Kidney epithelial cell (primary cell): ENCODE data around the gene DEFB116. TPM values are rescaled to one million over a fixed set of nuclear protein-coding genes. Genes with fewer than 3 reads are reported as not detected.

Experiments used
- DNase-seq: peaks from one replicate; pipeline ENCODE4 v3.0.0-alpha.2; 2010; ENCODE audit warnings: low read depth
- H3K27me3 ChIP-seq: 2 replicates; pipeline ENCODE4 v1.6.0; 2011; ENCODE audit warnings: low read length; ENCODE audit not compliant: control insufficient read depth, insufficient read depth
- H3K36me3 ChIP-seq: 2 replicates; pipeline ENCODE4 v1.5.1; 2011; ENCODE audit warnings: low read length; ENCODE audit not compliant: control insufficient read depth, insufficient read depth
- H3K4me3 ChIP-seq: 2 replicates; pipeline ENCODE4 v1.5.1; 2011; ENCODE audit warnings: low read depth, mild to moderate bottlenecking, control low read depth, low read length
- total RNA-seq: library from RNA; depleted of rRNA; stranded (reverse); fragments of >200 nt; gene quantifications from 2 replicates; pipeline ENCODE4 v1.2.3, GENCODE V29; 2015
- TF ChIP-seq, protein P1 (sequence below): IDR thresholded peaks from 2 replicates; pipeline ENCODE4 v1.5.1; 2011; ENCODE audit warnings: mild to moderate bottlenecking, moderate library complexity, low read length, control low read depth, inconsistent platforms; ENCODE audit not compliant: insufficient read depth, poor library complexity, severe bottlenecking

The DEFB116 gene
- total RNA-seq, 1 donor from 2014 or later, result not detected

GRCh38 chr20:31278178-31278577, 30.2 kb downstream of the DEFB116 start:
- Histone ChIP-seq H3K4me3 (no peak overlapping the region), H3K27me3 (no peaks in the 10 kb centered on the region), H3K36me3 (no peaks in the 10 kb centered on the region)
- no peak for DNase-seq
- TF ChIP-seq, protein P1, sequence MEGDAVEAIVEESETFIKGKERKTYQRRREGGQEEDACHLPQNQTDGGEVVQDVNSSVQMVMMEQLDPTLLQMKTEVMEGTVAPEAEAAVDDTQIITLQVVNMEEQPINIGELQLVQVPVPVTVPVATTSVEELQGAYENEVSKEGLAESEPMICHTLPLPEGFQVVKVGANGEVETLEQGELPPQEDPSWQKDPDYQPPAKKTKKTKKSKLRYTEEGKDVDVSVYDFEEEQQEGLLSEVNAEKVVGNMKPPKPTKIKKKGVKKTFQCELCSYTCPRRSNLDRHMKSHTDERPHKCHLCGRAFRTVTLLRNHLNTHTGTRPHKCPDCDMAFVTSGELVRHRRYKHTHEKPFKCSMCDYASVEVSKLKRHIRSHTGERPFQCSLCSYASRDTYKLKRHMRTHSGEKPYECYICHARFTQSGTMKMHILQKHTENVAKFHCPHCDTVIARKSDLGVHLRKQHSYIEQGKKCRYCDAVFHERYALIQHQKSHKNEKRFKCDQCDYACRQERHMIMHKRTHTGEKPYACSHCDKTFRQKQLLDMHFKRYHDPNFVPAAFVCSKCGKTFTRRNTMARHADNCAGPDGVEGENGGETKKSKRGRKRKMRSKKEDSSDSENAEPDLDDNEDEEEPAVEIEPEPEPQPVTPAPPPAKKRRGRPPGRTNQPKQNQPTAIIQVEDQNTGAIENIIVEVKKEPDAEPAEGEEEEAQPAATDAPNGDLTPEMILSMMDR, result no peak

DNA sequence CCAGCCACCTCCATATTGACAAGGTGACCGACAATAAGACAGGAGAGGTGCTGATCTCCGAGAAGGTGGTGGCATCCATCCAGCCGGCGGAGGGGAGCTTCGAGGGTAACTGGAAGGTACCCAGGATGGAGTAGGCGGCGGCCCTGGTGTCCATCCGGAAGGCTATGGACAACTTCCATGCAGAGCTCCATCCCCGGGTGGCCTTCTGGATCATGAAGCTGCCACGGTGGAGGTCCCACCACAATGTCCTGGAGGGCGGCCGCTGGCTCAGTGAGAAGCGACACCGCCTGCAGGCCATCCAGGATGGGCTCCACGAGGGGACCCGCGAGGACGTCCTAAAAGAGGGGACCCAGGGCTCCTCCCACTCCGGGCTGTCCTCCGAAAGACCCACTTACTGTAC, 33.9 kb downstream of the DEFB116 start:
- no peak for DNase-seq
- H3K4me3 ChIP-seq, result no peak overlapping the region
- TF ChIP-seq, protein P1, result no peak
- H3K27me3 ChIP-seq, result no peaks in the 10 kb centered on the region
- no peaks in the 10 kb centered on the region for H3K36me3 ChIP-seq

GRCh38 chr20:31260326-31260932, 48.0 kb downstream of the DEFB116 start:
- DNase-seq, result no peak
- TF ChIP-seq, protein P1, result no peak
- H3K27me3 ChIP-seq, result no peaks in the 10 kb centered on the region
- H3K4me3 ChIP-seq, result no peak overlapping the region
- H3K36me3 ChIP-seq, result no peaks in the 10 kb centered on the region

DNA sequence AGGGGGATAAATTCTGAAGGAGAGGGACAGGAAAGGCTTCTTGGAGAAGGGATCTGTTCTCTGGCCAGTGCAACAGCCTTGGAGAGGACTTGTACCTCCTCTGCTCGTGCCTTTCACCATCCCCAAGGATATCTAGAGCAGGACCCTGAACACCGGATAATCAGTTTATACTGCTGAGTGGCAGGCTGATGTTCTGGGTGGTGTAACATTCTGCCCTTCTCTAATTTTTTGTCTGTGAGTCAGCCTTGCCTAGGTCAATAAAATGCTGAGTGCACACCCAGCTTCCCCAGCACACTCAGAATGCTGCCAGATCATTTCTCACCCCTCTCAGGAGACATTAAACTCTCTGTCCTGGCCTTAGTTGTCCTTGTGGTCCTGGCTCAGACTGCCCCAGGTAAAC, 51.0 kb downstream of the DEFB116 start, which contains the start of gene DEFB115:
TSS of gene DEFB115 (plus strand) at position 301 of the 400 bp plus-strand sequence. CDS start at position 301, 0 bp downstream.
- H3K27me3 ChIP-seq, result no peaks in the 10 kb centered on the region
- TF ChIP-seq, protein P1, result no peak
- no peak within 1 kb of the TSS for H3K4me3 ChIP-seq
- no peak for DNase-seq
- H3K36me3 ChIP-seq, result no peaks in the 10 kb centered on the region

DNA sequence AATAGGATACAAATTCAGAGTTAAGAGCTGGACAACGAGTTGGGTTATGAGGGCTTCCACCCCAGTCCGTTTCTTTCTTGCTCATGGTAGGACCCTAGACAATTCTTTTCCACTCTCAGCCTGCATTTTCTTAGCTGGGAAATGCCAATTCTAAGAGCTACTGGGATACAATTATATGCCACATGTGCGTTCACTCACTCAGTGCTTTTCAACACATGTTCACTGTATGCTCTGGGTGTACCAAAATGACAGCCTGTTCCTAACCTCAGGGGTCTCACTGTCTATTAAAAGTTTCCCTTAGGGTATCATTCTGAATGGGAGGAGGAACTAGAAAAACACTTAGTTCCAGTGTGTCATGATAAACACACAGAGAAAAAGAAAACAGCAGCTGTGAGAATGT, 51.4 kb downstream of the DEFB116 start:
- no peak for DNase-seq
- TF ChIP-seq, protein P1, result no peak
- Histone ChIP-seq H3K27me3 (no peaks in the 10 kb centered on the region), H3K36me3 (no peaks in the 10 kb centered on the region), H3K4me3 (no peak overlapping the region)

Other genes with a start within 250 kb of the DEFB116 start
- gene DEFB115, start 50.9 kb downstream of the DEFB116 start, total RNA-seq, result not detected in 2 replicates
- gene DEFB118, start 60.0 kb upstream of the DEFB116 start, total RNA-seq, result not detected in 2 replicates
- not detected in 2 replicates for gene DEFB119, start 82.0 kb upstream of the DEFB116 start, total RNA-seq
- gene DEFB121, start 97.6 kb upstream of the DEFB116 start, total RNA-seq, result not detected in 2 replicates
- not detected in 2 replicates for gene DEFB123, start 132.0 kb upstream of the DEFB116 start, total RNA-seq
- gene DEFB124, start 166.5 kb upstream of the DEFB116 start, total RNA-seq, result not detected in 2 replicates
- gene REM1, start 166.7 kb upstream of the DEFB116 start, total RNA-seq, result not detected in 2 replicates
- 116 and 133 TPM in 2 replicates for gene HM13, start 205.9 kb upstream of the DEFB116 start, total RNA-seq